ENCODE measurements around the gene C14orf93.
"Not testable (repeated sequence)": the region's sequence is repeated elsewhere in the genome, so short reads cannot be mapped to it uniquely, and the experiment has no call there.

C14orf93 gene

GRCh38 chr14:23020143-23021128 is 10.5 kb upstream of the C14orf93 start:
- no peak for DNase-seq (ENCODE audit: low read depth)

GRCh38 chr14:23018107-23018506 is 8.2 kb upstream of the C14orf93 start:
- DNase-seq (ENCODE audit: low read depth) = no peak

GRCh38 chr14:23017091-23017490 is 7.1 kb upstream of the C14orf93 start:
- DNase-seq (ENCODE audit: low read depth) = no peak

- no peak for DNase-seq (ENCODE audit: low read depth)
Measured at GRCh38 chr14:23015618-23016017, 5.7 kb upstream of the C14orf93 start.

GRCh38 chr14:23013749-23014054 is 3.8 kb upstream of the C14orf93 start:
- not testable (repeated sequence) for DNase-seq (ENCODE audit: low read depth)

GRCh38 chr14:23013054-23013748 is 3.3 kb upstream of the C14orf93 start:
- DNase-seq (ENCODE audit: low read depth) = no peak

GRCh38 chr14:23009483-23009938 is 432 bp downstream of the C14orf93 start:
- no peak for DNase-seq (ENCODE audit: low read depth)

- DNase-seq (ENCODE audit: low read depth) = no peak
Measured at GRCh38 chr14:23008831-23009230, 1.1 kb downstream of the C14orf93 start.

GRCh38 chr14:23006544-23007419 is 3.2 kb downstream of the C14orf93 start:
- peak; percentile 79 for DNase-seq (ENCODE audit: low read depth)

- no peak for DNase-seq (ENCODE audit: low read depth)
Measured at GRCh38 chr14:23006188-23006534, 3.8 kb downstream of the C14orf93 start.

- no peak for DNase-seq (ENCODE audit: low read depth)
Measured at GRCh38 chr14:23005451-23006187, 4.3 kb downstream of the C14orf93 start.

GRCh38 chr14:23004274-23004673 is 5.7 kb downstream of the C14orf93 start:
- not testable (repeated sequence) for DNase-seq (ENCODE audit: low read depth)

- DNase-seq (ENCODE audit: low read depth) = no peak
Measured at GRCh38 chr14:23002592-23002991, 7.4 kb downstream of the C14orf93 start.

- DNase-seq (ENCODE audit: low read depth) = no peak
Measured at GRCh38 chr14:23000860-23001259, 9.1 kb downstream of the C14orf93 start.

- DNase-seq (ENCODE audit: low read depth) = no peak
Measured at GRCh38 chr14:22998329-22999012, 11.5 kb downstream of the C14orf93 start.

GRCh38 chr14:22997676-22998323 is 12.1 kb downstream of the C14orf93 start:
- DNase-seq (ENCODE audit: low read depth) = no peak

GRCh38 chr14:22996768-22997654 is 12.9 kb downstream of the C14orf93 start:
- no peak for DNase-seq (ENCODE audit: low read depth)

- DNase-seq (ENCODE audit: low read depth) = no peak
Measured at GRCh38 chr14:22995889-22996625, 13.9 kb downstream of the C14orf93 start.
